CD4-positive, alpha-beta T cell treated with Interferon alpha-2 for 1 hour (primary cell): ENCODE data around the gene VDAC2.
A peak's percentile ranks its signal among the peaks of the same experiment; 100 is the strongest.

Experiments
- DNase-seq, 2 donors: peaks; one replicate each; pipeline ENCODE4 v3.0.0-alpha.2; 2020 to 2022

Gene VDAC2

GRCh38 chr10:75231672-75232581 is 21.3 kb downstream of the VDAC2 start:
- DNase-seq, result no peak

GRCh38 chr10:75233444-75234016 is 22.9 kb downstream of the VDAC2 start:
- peak in 1 of 2 donors; percentile 19 for DNase-seq

GRCh38 chr10:75234017-75234682 is 23.6 kb downstream of the VDAC2 start:
- DNase-seq, result peak; percentile 97 to 98

- no peak for DNase-seq
These were observed 24.2 kb downstream of the VDAC2 start for GRCh38 chr10:75234683-75235374.

- peak; percentile 91 to 95 for DNase-seq
These were observed 25.0 kb downstream of the VDAC2 start, which contains the start of gene COMTD1 for GRCh38 chr10:75235375-75236177. Gene COMTD1, minus strand, starts transcription at chr10:75235957. Its CDS starts 29 bp downstream, at chr10:75235928.

GRCh38 chr10:75236178-75236825 is 25.7 kb downstream of the VDAC2 start:
- no peak for DNase-seq

- no peak for DNase-seq
These were observed 27.8 kb downstream of the VDAC2 start for GRCh38 chr10:75238182-75239095.

GRCh38 chr10:75239096-75239790 is 28.6 kb downstream of the VDAC2 start:
- no peak for DNase-seq

- DNase-seq, result no peak
These were observed 29.9 kb downstream of the VDAC2 start for GRCh38 chr10:75240329-75241076.

GRCh38 chr10:75243426-75243825 is 32.8 kb downstream of the VDAC2 start:
- DNase-seq, result no peak

GRCh38 chr10:75244487-75245353 is 34.1 kb downstream of the VDAC2 start:
- no peak for DNase-seq

- no peak for DNase-seq
These were observed 35.0 kb downstream of the VDAC2 start for GRCh38 chr10:75245354-75246250.

GRCh38 chr10:75246506-75246905 is 35.9 kb downstream of the VDAC2 start:
- no peak for DNase-seq

GRCh38 chr10:75247797-75248196 is 37.2 kb downstream of the VDAC2 start:
- DNase-seq, result no peak

- DNase-seq, result no peak
These were observed 40.3 kb downstream of the VDAC2 start for GRCh38 chr10:75250934-75251333.

- no peak for DNase-seq
These were observed 43.0 kb downstream of the VDAC2 start for GRCh38 chr10:75253281-75254220.
